ENCODE data around the gene CLASP1. TPM values are rescaled to one million over a fixed set of nuclear protein-coding genes. Genes with fewer than 3 reads are reported as not detected.
A peak's percentile ranks its signal among the peaks of the same experiment; 100 is the strongest.

The CLASP1 gene
- total RNA-seq, 2 donors from 2014 or later: 86.7 to 138 TPM

DNA sequence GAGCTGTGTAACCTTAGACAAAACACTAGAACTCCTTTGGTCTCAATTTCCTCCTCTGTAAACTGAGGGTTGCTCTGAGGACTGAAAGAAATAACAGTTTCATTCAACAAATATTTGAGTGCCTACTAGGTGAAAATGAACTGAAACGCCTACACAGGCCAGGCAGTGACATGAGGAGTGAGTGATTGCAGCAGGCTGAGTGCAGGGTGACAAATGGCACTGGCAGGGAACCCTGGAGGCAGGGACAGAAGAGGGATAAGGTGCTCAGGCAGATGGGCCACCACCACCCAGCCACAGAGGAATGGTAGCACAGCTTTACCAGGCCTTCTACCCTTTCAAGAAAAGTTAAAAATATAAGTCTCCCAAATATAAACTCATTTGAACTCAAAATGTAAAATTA lies 130.1 kb downstream of the CLASP1 start:
- Mint-ChIP-seq H3K9me3 (no peaks in the 10 kb centered on the region), H3K4me3 (no peak overlapping the region), H3K4me1 (peaks cover 4% of the 10 kb centered on the region), H3K27me3 (no peaks in the 10 kb centered on the region), H3K27ac (peak overlapping the region; percentile 37), H3K36me3 (ENCODE audit: low read depth) (peaks cover 99% of the 10 kb centered on the region)
- no peak for ATAC-seq (replicated peaks)

DNA sequence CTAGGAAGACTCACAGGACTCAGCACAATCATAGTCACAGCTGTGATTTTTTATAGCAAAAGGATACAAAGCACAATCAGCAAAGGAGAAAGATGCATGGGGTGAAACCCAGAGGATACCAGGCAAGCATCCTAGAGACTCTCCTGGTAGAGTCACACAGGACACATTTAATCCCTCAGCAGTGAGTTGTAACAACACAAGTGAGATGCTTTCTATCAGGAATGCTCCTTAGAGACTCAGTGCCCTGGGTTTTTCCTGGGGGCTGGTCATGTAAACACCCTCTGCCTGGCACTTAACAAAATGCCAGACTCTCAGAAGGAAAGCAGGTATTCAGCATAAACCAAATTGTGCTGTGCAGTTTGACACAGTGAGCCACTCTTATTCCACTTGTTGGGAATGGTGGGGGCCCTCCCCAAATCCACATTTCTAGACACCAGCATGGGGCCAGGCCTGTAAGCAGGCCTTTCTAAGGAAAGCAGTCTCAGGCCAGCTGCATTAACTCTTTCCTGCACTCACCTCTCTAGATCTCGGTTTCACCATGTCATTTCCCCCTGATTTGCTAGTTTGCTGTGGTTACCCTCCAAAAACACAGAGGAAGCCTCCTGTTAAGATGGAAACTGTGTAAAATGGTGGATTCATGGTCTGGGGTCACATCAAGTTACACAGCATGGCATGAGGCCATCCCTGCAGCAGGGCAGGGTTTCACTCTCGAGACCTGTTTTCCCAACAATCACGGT lies 135.5 kb downstream of the CLASP1 start:
- no peaks in the 10 kb centered on the region for H3K9me3 Mint-ChIP-seq
- H3K36me3 Mint-ChIP-seq (ENCODE audit: low read depth): peaks cover 99% of the 10 kb centered on the region
- H3K4me1 Mint-ChIP-seq: peaks cover 14% of the 10 kb centered on the region
- H3K27me3 Mint-ChIP-seq: no peaks in the 10 kb centered on the region
- peak overlapping the region; percentile 55 for H3K27ac Mint-ChIP-seq
- no peak overlapping the region for H3K4me3 Mint-ChIP-seq
- ATAC-seq (replicated peaks): peak; percentile 63

GRCh38 chr2:121510857-121511256 lies 138.4 kb downstream of the CLASP1 start:
- no peaks in the 10 kb centered on the region for H3K27me3 Mint-ChIP-seq
- H3K4me1 Mint-ChIP-seq: peaks cover 33% of the 10 kb centered on the region
- H3K27ac Mint-ChIP-seq: no peak overlapping the region
- no peak for ATAC-seq (replicated peaks)
- H3K36me3 Mint-ChIP-seq (ENCODE audit: low read depth): peaks cover 99% of the 10 kb centered on the region
- no peak overlapping the region for H3K4me3 Mint-ChIP-seq
- no peaks in the 10 kb centered on the region for H3K9me3 Mint-ChIP-seq

- peaks cover 41% of the 10 kb centered on the region for H3K4me1 Mint-ChIP-seq
- H3K27me3 Mint-ChIP-seq: no peaks in the 10 kb centered on the region
- H3K27ac Mint-ChIP-seq: no peak overlapping the region
- no peak overlapping the region for H3K4me3 Mint-ChIP-seq
- peaks cover 99% of the 10 kb centered on the region for H3K36me3 Mint-ChIP-seq (ENCODE audit: low read depth)
- ATAC-seq (replicated peaks): no peak
- no peaks in the 10 kb centered on the region for H3K9me3 Mint-ChIP-seq
Observed at GRCh38 chr2:121506621-121507020, 142.6 kb downstream of the CLASP1 start.

GRCh38 chr2:121505986-121506586 lies 143.2 kb downstream of the CLASP1 start:
- no peaks in the 10 kb centered on the region for H3K9me3 Mint-ChIP-seq
- H3K4me1 Mint-ChIP-seq: peaks cover 41% of the 10 kb centered on the region
- H3K4me3 Mint-ChIP-seq: no peak overlapping the region
- H3K27me3 Mint-ChIP-seq: no peaks in the 10 kb centered on the region
- H3K27ac Mint-ChIP-seq: no peak overlapping the region
- H3K36me3 Mint-ChIP-seq (ENCODE audit: low read depth): peaks cover 99% of the 10 kb centered on the region
- no peak for ATAC-seq (replicated peaks)

DNA sequence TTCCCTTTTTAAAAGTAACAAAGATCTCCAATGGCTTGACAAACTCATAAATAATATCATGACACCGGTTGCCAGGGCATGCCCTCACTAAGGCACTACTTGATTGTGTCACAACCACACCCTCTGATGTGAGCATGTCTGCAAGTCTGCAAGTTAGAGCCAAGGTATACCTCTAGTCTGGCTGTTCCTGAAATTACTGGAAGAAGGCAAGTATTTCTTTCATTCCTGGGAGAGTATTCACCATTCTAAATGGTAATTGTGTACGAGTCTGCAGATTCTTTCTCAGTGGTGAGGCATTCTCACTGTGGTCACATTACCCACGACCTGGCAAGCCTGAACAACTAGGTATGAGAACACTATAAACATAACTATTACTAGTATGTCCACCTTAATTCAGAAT lies 144.3 kb downstream of the CLASP1 start:
- Mint-ChIP-seq H3K4me3 (no peak overlapping the region), H3K36me3 (ENCODE audit: low read depth) (peaks cover 99% of the 10 kb centered on the region), H3K27ac (no peak overlapping the region), H3K4me1 (peaks cover 43% of the 10 kb centered on the region), H3K27me3 (no peaks in the 10 kb centered on the region), H3K9me3 (no peaks in the 10 kb centered on the region)
- ATAC-seq (replicated peaks): no peak

DNA sequence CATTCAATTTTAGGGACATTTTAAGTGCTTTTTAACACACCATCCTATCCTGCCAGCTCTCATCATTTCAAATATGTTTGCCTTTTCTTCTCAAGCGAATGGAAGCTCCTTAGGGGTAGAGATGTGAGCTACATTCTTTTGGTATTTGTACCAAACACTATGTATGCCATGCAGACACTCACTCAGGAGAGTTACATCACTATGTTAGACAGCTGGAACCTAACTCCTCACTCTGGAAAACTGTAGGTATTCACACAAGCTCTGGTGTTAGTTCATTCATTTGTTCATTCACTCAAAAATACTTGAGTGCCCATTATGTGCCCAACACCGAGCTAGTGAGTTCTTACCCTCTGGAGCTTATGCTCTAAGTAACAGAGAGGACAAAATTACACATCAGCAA lies 144.9 kb downstream of the CLASP1 start:
- Mint-ChIP-seq H3K36me3 (ENCODE audit: low read depth) (peaks cover 100% of the 10 kb centered on the region), H3K27ac (no peak overlapping the region), H3K9me3 (no peaks in the 10 kb centered on the region), H3K4me1 (peaks cover 46% of the 10 kb centered on the region), H3K27me3 (no peaks in the 10 kb centered on the region), H3K4me3 (no peak overlapping the region)
- ATAC-seq (replicated peaks): no peak

- Mint-ChIP-seq H3K4me1 (peaks cover 45% of the 10 kb centered on the region), H3K36me3 (ENCODE audit: low read depth) (peaks cover 97% of the 10 kb centered on the region), H3K4me3 (no peak overlapping the region), H3K27ac (peak overlapping the region; percentile 29), H3K9me3 (no peaks in the 10 kb centered on the region), H3K27me3 (no peaks in the 10 kb centered on the region)
- no peak for ATAC-seq (replicated peaks)
Observed at GRCh38 chr2:121502781-121503180, 146.5 kb downstream of the CLASP1 start.

GRCh38 chr2:121502246-121502645 lies 147.0 kb downstream of the CLASP1 start:
- Mint-ChIP-seq H3K4me1 (peaks cover 41% of the 10 kb centered on the region), H3K27ac (peak overlapping the region; percentile 29), H3K36me3 (ENCODE audit: low read depth) (peaks cover 96% of the 10 kb centered on the region), H3K4me3 (no peak overlapping the region), H3K9me3 (no peaks in the 10 kb centered on the region), H3K27me3 (no peaks in the 10 kb centered on the region)
- no peak for ATAC-seq (replicated peaks)

DNA sequence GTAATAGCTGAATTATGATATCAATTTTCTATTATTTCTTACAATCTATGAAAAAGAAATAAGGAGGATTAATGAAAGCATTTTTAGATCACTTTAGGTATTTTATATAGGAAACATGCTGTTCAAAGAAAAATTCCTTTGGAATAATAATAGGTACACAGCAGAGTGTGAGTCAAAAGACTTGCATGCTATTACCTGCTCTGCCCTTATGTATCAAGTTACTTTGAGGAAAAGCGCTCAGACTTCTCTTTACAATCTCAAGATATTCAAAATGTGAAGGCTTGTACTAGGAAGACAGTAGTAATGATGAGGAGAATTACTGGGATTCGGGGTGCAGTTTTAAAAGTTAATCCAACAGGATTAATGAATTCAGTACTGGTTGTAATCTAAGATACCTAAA lies 147.7 kb downstream of the CLASP1 start:
- H3K36me3 Mint-ChIP-seq (ENCODE audit: low read depth): peaks cover 96% of the 10 kb centered on the region
- no peaks in the 10 kb centered on the region for H3K9me3 Mint-ChIP-seq
- no peak overlapping the region for H3K4me3 Mint-ChIP-seq
- no peak for ATAC-seq (replicated peaks)
- H3K27ac Mint-ChIP-seq: peak overlapping the region; percentile 29
- no peaks in the 10 kb centered on the region for H3K27me3 Mint-ChIP-seq
- H3K4me1 Mint-ChIP-seq: peaks cover 36% of the 10 kb centered on the region

DNA sequence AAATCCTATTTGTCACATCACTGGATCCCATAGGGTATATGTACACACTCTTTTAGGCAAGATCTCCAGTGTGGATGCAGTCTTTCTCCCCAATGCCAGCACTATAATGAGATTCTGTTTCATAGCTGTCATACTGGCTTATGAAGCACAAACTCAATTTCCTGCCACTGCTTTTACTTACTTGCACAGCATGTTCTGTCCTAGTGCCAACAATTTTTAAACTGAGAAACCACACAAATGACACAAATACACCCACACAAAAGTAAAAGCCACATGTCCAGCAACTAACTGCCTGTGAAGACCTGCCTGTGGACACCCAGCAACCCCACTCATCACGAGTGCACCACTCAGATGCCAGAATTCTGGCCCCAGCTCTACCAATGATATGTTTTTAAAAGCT lies 148.2 kb downstream of the CLASP1 start:
- ATAC-seq (replicated peaks): peak; percentile 52
- H3K4me1 Mint-ChIP-seq: peaks cover 31% of the 10 kb centered on the region
- peaks cover 96% of the 10 kb centered on the region for H3K36me3 Mint-ChIP-seq (ENCODE audit: low read depth)
- H3K9me3 Mint-ChIP-seq: no peaks in the 10 kb centered on the region
- H3K27ac Mint-ChIP-seq: peak overlapping the region; percentile 29
- H3K4me3 Mint-ChIP-seq: no peak overlapping the region
- no peaks in the 10 kb centered on the region for H3K27me3 Mint-ChIP-seq

GRCh38 chr2:121498731-121499130 lies 150.5 kb downstream of the CLASP1 start:
- peaks cover 23% of the 10 kb centered on the region for H3K4me1 Mint-ChIP-seq
- no peaks in the 10 kb centered on the region for H3K27me3 Mint-ChIP-seq
- no peaks in the 10 kb centered on the region for H3K9me3 Mint-ChIP-seq
- no peak overlapping the region for H3K4me3 Mint-ChIP-seq
- peaks cover 95% of the 10 kb centered on the region for H3K36me3 Mint-ChIP-seq (ENCODE audit: low read depth)
- peak; percentile 59 for ATAC-seq (replicated peaks)
- H3K27ac Mint-ChIP-seq: peak overlapping the region; percentile 7

GRCh38 chr2:121492409-121492808 lies 156.9 kb downstream of the CLASP1 start:
- H3K27ac Mint-ChIP-seq: no peak overlapping the region
- H3K36me3 Mint-ChIP-seq (ENCODE audit: low read depth): peaks cover 59% of the 10 kb centered on the region
- no peak overlapping the region for H3K4me3 Mint-ChIP-seq
- no peaks in the 10 kb centered on the region for H3K27me3 Mint-ChIP-seq
- H3K4me1 Mint-ChIP-seq: peaks cover 14% of the 10 kb centered on the region
- H3K9me3 Mint-ChIP-seq: no peaks in the 10 kb centered on the region
- ATAC-seq (replicated peaks): peak; percentile 35

DNA sequence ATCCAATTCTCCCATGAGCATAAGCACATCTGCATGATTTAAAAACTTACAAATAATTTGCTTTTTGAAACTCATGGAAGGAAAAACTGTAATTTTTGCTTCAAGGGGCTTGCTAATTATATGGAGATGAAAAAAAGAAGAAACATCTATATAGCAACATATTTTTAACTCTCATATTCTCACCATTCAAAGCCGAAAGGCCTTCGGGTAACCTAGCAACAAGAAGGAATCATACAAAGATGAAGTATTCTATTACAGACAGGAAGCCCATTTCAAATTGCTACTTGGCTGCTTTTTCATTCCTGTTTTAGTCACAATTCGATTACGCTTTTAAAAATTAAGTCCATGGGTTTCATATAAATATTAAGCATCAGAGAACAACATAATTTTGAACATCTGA lies 157.7 kb downstream of the CLASP1 start:
- Mint-ChIP-seq H3K36me3 (ENCODE audit: low read depth) (peaks cover 50% of the 10 kb centered on the region), H3K4me3 (no peak overlapping the region), H3K9me3 (no peaks in the 10 kb centered on the region), H3K27me3 (no peaks in the 10 kb centered on the region), H3K27ac (no peak overlapping the region), H3K4me1 (peaks cover 14% of the 10 kb centered on the region)
- no peak for ATAC-seq (replicated peaks)

- no peak overlapping the region for H3K4me3 Mint-ChIP-seq
- peaks cover 14% of the 10 kb centered on the region for H3K4me1 Mint-ChIP-seq
- no peak overlapping the region for H3K27ac Mint-ChIP-seq
- peaks cover 42% of the 10 kb centered on the region for H3K36me3 Mint-ChIP-seq (ENCODE audit: low read depth)
- H3K27me3 Mint-ChIP-seq: no peaks in the 10 kb centered on the region
- no peak for ATAC-seq (replicated peaks)
- H3K9me3 Mint-ChIP-seq: no peaks in the 10 kb centered on the region
Observed at GRCh38 chr2:121490584-121491133, 158.6 kb downstream of the CLASP1 start.

All from activated T-helper 17 cell treated with anti-CD3 and anti-CD28 coated beads, Interleukin-2, amount 50 U/mL, for 72 hours (primary cell).